Peyer's patch (tissue), 4 donors: ENCODE data around the gene RNF169. TPM values are rescaled to one million over a fixed set of nuclear protein-coding genes. Genes with fewer than 3 reads are reported as not detected.

Experiments
- DNase-seq, 3 donors: peaks; one replicate each; pipeline ENCODE4 v3.0.0-alpha.2; 2017 to 2019
- H3K27ac ChIP-seq, 4 donors: fragments of 200-600 bp; sonication (generic); one replicate each; pipeline ENCODE4 v1.5.1; 2016 to 2019
- H3K27me3 ChIP-seq, 2 donors: fragments of 200-600 bp; sonication (generic); one replicate each; pipeline ENCODE4 v1.5.1; 2019
- H3K36me3 ChIP-seq, 3 donors: fragments of 200-600 bp; sonication (generic); one replicate each; pipeline ENCODE4 v1.5.1; 2016 to 2019
- H3K4me1 ChIP-seq, 4 donors: fragments of 200-600 bp; sonication (generic); one replicate each; pipeline ENCODE4 v1.5.1; 2016 to 2019
- H3K4me3 ChIP-seq, 4 donors: fragments of 200-600 bp; sonication (generic); 1 replicate in 3 of 4; 2 replicates in 1 of 4; pipeline ENCODE4 v1.5.1; 2016 to 2019; ENCODE audit warnings: mild to moderate bottlenecking in 1 of 4
- H3K9me3 ChIP-seq, 4 donors: fragments of 200-600 bp; sonication (generic); one replicate each; pipeline ENCODE4 v1.5.1; 2016 to 2019; ENCODE audit warnings: mild to moderate bottlenecking in 1 of 4
- CTCF ChIP-seq, 6 experiments: fragments of 450-650 bp in 4 of 6; fragments of 200-600 bp in 2 of 6; sonication (generic) in 1 of 6; IDR thresholded peaks; one replicate each; pipeline ENCODE4 v1.5.1; 2017 to 2019; ENCODE audit warnings: antibody characterized with exemption in 6 of 6, mild to moderate bottlenecking in 3 of 6, moderate library complexity in 1 of 6
- POLR2A ChIP-seq, 2 donors: fragments of 450-650 bp; IDR thresholded peaks; one replicate each; pipeline ENCODE4 v1.5.1; 2017; ENCODE audit warnings: antibody characterized with exemption in 2 of 2, mild to moderate bottlenecking in 2 of 2, moderate library complexity in 2 of 2
- total RNA-seq, 4 donors: library from RNA; depleted of rRNA; stranded (reverse); fragments of >200 nt; gene quantifications; one replicate each; pipeline ENCODE4 v1.1.0, GENCODE V29; 2016

Gene RNF169
- total RNA-seq, 4 donors from 2014 or later = 14.2 to 33.8 (median 19.2) TPM

- Histone ChIP-seq H3K36me3 (no peaks in the 10 kb centered on the region), H3K4me1 (peaks cover 0 to 9% (median 2%) of the 10 kb centered on the region in 4 donors), H3K9me3 (no peaks in the 10 kb centered on the region), H3K27ac (no peak overlapping the region), H3K27me3 (no peaks in the 10 kb centered on the region), H3K4me3 (no peak overlapping the region)
- no peak for TF ChIP-seq CTCF (IDR thresholded peaks at IDR 0.05)
- no peak for TF ChIP-seq POLR2A (IDR thresholded peaks at IDR 0.05)
- no peak for DNase-seq
These were observed 29.9 kb downstream of the RNF169 start for GRCh38 chr11:74778581-74778980.

GRCh38 chr11:74780248-74781005, 31.8 kb downstream of the RNF169 start:
- Histone ChIP-seq H3K4me1 (peaks cover 0 to 19% (median 8%) of the 10 kb centered on the region in 4 donors), H3K9me3 (no peaks in the 10 kb centered on the region), H3K27ac (no peak overlapping the region), H3K4me3 (no peak overlapping the region), H3K36me3 (no peaks in the 10 kb centered on the region), H3K27me3 (no peaks in the 10 kb centered on the region)
- no peak for DNase-seq
- TF ChIP-seq CTCF (IDR thresholded peaks at IDR 0.05) = no peak
- no peak for TF ChIP-seq POLR2A (IDR thresholded peaks at IDR 0.05)

- Histone ChIP-seq H3K4me3 (no peak overlapping the region), H3K27ac (peak overlapping the region in 1 of 4 donors; percentile 9), H3K4me1 (peaks cover 0 to 19% (median 8%) of the 10 kb centered on the region in 4 donors), H3K27me3 (no peaks in the 10 kb centered on the region), H3K36me3 (no peaks in the 10 kb centered on the region), H3K9me3 (no peaks in the 10 kb centered on the region)
- peak in 1 of 3 donors; percentile 34 for DNase-seq
- TF ChIP-seq POLR2A (IDR thresholded peaks at IDR 0.05) (no peak), CTCF (IDR thresholded peaks at IDR 0.05) (no peak)
These were observed 34.7 kb downstream of the RNF169 start for GRCh38 chr11:74783241-74783871.

GRCh38 chr11:74784234-74784633, 35.6 kb downstream of the RNF169 start:
- no peak for TF ChIP-seq CTCF (IDR thresholded peaks at IDR 0.05)
- TF ChIP-seq POLR2A (IDR thresholded peaks at IDR 0.05) = no peak
- Histone ChIP-seq H3K27ac (no peak overlapping the region), H3K27me3 (no peaks in the 10 kb centered on the region), H3K4me3 (no peak overlapping the region), H3K9me3 (no peaks in the 10 kb centered on the region), H3K4me1 (peaks cover 0 to 19% (median 8%) of the 10 kb centered on the region in 4 donors), H3K36me3 (no peaks in the 10 kb centered on the region)
- no peak for DNase-seq

- peaks cover 0 to 1% (median 0%) of the 10 kb centered on the region in 3 donors for H3K36me3 ChIP-seq
- H3K27ac ChIP-seq = no peak overlapping the region
- peaks cover 0 to 19% (median 8%) of the 10 kb centered on the region in 4 donors for H3K4me1 ChIP-seq
- TF ChIP-seq CTCF (IDR thresholded peaks at IDR 0.05) (no peak), POLR2A (IDR thresholded peaks at IDR 0.05) (no peak)
- H3K4me3 ChIP-seq = no peak overlapping the region
- no peak for DNase-seq
- H3K9me3 ChIP-seq = no peaks in the 10 kb centered on the region
- H3K27me3 ChIP-seq = no peaks in the 10 kb centered on the region
These were observed 36.1 kb downstream of the RNF169 start for GRCh38 chr11:74784726-74785125.
